OCI-LY1 (cell line): ENCODE results near the gene PDHX.

Source experiments
- H2AFZ ChIP-seq: fragments of 200-600 bp; sonication (generic), shearing (Covaris generic); 2 replicates; pipeline ENCODE4 v1.6.0; 2014; ENCODE audit warnings: antibody characterized with exemption, mild to moderate bottlenecking, low read length
- H3F3A ChIP-seq: fragments of 200-600 bp; sonication (generic), shearing (Covaris generic); 2 replicates; pipeline ENCODE4 v1.6.0; 2014; ENCODE audit warnings: mild to moderate bottlenecking, antibody characterized with exemption, low read length, moderate library complexity; ENCODE audit not compliant: insufficient read depth
- H3K27ac ChIP-seq: fragments of 200-600 bp; sonication (generic); 2 replicates; pipeline ENCODE4 v1.5.1; 2014; ENCODE audit warnings: low read length, mixed run types, mild to moderate bottlenecking, low read depth; ENCODE audit not compliant: poor library complexity, severe bottlenecking
- H3K27me3 ChIP-seq: fragments of 200-600 bp; sonication (generic); 2 replicates; pipeline ENCODE4 v1.6.0; 2014; ENCODE audit warnings: antibody characterized with exemption, mild to moderate bottlenecking, low read length, moderate library complexity; ENCODE audit not compliant: insufficient read depth
- H3K36me3 ChIP-seq: fragments of 200-600 bp; sonication (generic); 2 replicates; pipeline ENCODE4 v1.6.1; 2014; ENCODE audit warnings: mild to moderate bottlenecking, antibody characterized with exemption, low read length, moderate library complexity, mixed read lengths; ENCODE audit not compliant: insufficient read depth
- H3K4me1 ChIP-seq: fragments of 200-600 bp; sonication (generic); 2 replicates; pipeline ENCODE4 v1.5.1; 2014; ENCODE audit warnings: mild to moderate bottlenecking, low read length, moderate library complexity; ENCODE audit not compliant: insufficient read depth, severe bottlenecking
- H3K4me2 ChIP-seq: fragments of 200-600 bp; sonication (generic), shearing (Covaris generic); 2 replicates; pipeline ENCODE4 v1.6.1; 2014; ENCODE audit warnings: low read length
- H3K4me3 ChIP-seq: fragments of 200-600 bp; sonication (generic); 2 replicates; pipeline ENCODE4 v1.5.1; 2014; ENCODE audit warnings: low read length, low read depth, mild to moderate bottlenecking, mixed read lengths; ENCODE audit not compliant: poor library complexity, severe bottlenecking
- H3K79me2 ChIP-seq: fragments of 200-600 bp; shearing (Covaris generic); 2 replicates; pipeline ENCODE4 v1.6.1; 2016; ENCODE audit warnings: mixed run types, low read length, mixed read lengths; ENCODE audit not compliant: insufficient read depth
- H3K9ac ChIP-seq: fragments of 200-600 bp; sonication (generic), shearing (Covaris generic); 2 replicates; pipeline ENCODE4 v1.6.1; 2014; ENCODE audit warnings: mild to moderate bottlenecking, low read length, mixed read lengths
- H3K9me2 ChIP-seq: fragments of 200-600 bp; sonication (generic), shearing (Covaris generic); 2 replicates; pipeline ENCODE4 v1.6.1; 2014; ENCODE audit warnings: low read depth, mild to moderate bottlenecking, low read length, mixed read lengths
- H3K9me3 ChIP-seq: fragments of 200-600 bp; shearing (Covaris generic); 2 replicates; pipeline ENCODE4 v1.6.1; 2014; ENCODE audit warnings: low read length, mixed read lengths
- H4K20me1 ChIP-seq: fragments of 200-600 bp; sonication (generic), shearing (Covaris generic); 2 replicates; pipeline ENCODE4 v1.6.0; 2016; ENCODE audit warnings: mild to moderate bottlenecking, low read length; ENCODE audit not compliant: insufficient read depth
- EZH2 ChIP-seq: fragments of 200-600 bp; sonication (generic), shearing (Covaris generic); IDR thresholded peaks from 2 replicates; pipeline ENCODE4 v1.8.0; 2017; ENCODE audit warnings: borderline replicate concordance, mixed run types, mild to moderate bottlenecking, antibody characterized with exemption, low read length, moderate library complexity, mixed read lengths
- TF ChIP-seq, protein P1 (sequence below): fragments of 200-600 bp; sonication (generic), shearing (Covaris generic); IDR thresholded peaks from 2 replicates; pipeline ENCODE4 v1.5.1; 2017; ENCODE audit warnings: mild to moderate bottlenecking, antibody characterized with exemption, low read length, moderate library complexity, mixed read lengths

PDHX gene

DNA sequence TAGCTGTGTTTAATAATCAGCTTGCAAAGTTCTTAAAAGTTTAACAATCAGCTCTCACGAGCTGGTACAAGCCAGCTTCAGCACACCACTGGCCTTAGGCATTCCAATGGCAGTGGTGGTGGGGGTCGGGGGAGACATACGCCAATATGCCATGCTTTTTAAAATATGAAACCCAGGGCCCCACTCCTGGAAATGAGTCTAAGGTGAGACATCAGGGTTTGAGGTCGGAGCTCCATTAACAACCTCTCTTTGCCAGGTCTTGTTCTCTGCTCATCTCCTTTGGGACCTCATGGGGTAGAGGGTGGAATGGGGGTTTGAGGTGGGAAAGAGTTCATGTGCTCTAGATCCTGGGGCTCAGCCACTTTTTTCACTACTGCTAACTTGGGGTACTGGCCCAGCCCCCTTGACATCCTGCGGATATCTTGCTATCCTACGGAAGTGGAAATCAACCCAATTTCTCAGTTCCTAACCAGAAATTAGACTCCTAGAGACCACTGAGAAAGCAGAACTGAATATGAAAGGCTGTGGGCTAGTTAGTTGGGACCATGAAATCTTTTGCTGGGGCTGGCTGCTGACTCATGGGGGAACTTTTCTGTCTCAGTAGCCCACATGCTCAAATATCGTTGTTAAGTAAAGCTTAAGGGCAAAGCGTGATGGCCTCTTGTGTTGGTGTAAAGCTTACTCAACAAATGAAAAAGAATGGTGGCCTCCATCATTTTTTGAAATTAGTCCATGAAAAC, 90.1 kb downstream of the PDHX start:
- H3K4me2 ChIP-seq: no peak overlapping the region
- H3K9me3 ChIP-seq: no peaks in the 10 kb centered on the region
- no peaks in the 10 kb centered on the region for H3F3A ChIP-seq
- no peak overlapping the region for H3K27ac ChIP-seq
- H3K27me3 ChIP-seq: no peaks in the 10 kb centered on the region
- H3K79me2 ChIP-seq: no peaks in the 10 kb centered on the region
- no peaks in the 10 kb centered on the region for H3K9me2 ChIP-seq
- H3K4me3 ChIP-seq: no peak overlapping the region
- no peak overlapping the region for H2AFZ ChIP-seq
- no peak for TF ChIP-seq EZH2
- TF ChIP-seq, protein P1, sequence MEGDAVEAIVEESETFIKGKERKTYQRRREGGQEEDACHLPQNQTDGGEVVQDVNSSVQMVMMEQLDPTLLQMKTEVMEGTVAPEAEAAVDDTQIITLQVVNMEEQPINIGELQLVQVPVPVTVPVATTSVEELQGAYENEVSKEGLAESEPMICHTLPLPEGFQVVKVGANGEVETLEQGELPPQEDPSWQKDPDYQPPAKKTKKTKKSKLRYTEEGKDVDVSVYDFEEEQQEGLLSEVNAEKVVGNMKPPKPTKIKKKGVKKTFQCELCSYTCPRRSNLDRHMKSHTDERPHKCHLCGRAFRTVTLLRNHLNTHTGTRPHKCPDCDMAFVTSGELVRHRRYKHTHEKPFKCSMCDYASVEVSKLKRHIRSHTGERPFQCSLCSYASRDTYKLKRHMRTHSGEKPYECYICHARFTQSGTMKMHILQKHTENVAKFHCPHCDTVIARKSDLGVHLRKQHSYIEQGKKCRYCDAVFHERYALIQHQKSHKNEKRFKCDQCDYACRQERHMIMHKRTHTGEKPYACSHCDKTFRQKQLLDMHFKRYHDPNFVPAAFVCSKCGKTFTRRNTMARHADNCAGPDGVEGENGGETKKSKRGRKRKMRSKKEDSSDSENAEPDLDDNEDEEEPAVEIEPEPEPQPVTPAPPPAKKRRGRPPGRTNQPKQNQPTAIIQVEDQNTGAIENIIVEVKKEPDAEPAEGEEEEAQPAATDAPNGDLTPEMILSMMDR: no peak
- no peaks in the 10 kb centered on the region for H3K36me3 ChIP-seq
- H3K9ac ChIP-seq: no peak overlapping the region
- no peaks in the 10 kb centered on the region for H4K20me1 ChIP-seq
- no peaks in the 10 kb centered on the region for H3K4me1 ChIP-seq

DNA sequence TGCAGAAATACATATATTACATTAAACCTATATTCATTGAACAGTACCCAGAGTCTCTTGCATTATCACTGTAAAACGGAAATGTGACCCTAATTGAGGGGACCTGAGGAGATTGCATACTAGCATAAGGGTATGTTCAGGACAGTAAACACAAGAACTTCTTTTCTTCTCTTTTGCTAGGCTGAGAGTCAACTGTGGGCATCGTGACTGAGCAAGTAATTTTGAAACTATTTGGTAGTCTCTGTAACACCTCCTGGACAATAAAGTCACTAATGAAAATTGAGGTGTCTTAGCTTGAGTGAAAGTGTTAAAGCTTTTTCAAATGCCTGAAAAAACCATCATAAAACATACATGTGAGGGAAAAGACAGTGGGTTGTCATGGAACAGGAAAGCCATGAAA, 90.9 kb downstream of the PDHX start:
- Histone ChIP-seq H3K9me3 (no peaks in the 10 kb centered on the region), H2AFZ (no peak overlapping the region), H3K36me3 (no peaks in the 10 kb centered on the region), H3K4me2 (no peak overlapping the region), H4K20me1 (no peaks in the 10 kb centered on the region), H3K4me1 (no peaks in the 10 kb centered on the region), H3K79me2 (no peaks in the 10 kb centered on the region), H3F3A (no peaks in the 10 kb centered on the region), H3K27ac (no peak overlapping the region), H3K27me3 (no peaks in the 10 kb centered on the region), H3K9ac (no peak overlapping the region), H3K4me3 (no peak overlapping the region), H3K9me2 (no peaks in the 10 kb centered on the region)
- TF ChIP-seq, protein P1: no peak
- TF ChIP-seq EZH2: no peak

DNA sequence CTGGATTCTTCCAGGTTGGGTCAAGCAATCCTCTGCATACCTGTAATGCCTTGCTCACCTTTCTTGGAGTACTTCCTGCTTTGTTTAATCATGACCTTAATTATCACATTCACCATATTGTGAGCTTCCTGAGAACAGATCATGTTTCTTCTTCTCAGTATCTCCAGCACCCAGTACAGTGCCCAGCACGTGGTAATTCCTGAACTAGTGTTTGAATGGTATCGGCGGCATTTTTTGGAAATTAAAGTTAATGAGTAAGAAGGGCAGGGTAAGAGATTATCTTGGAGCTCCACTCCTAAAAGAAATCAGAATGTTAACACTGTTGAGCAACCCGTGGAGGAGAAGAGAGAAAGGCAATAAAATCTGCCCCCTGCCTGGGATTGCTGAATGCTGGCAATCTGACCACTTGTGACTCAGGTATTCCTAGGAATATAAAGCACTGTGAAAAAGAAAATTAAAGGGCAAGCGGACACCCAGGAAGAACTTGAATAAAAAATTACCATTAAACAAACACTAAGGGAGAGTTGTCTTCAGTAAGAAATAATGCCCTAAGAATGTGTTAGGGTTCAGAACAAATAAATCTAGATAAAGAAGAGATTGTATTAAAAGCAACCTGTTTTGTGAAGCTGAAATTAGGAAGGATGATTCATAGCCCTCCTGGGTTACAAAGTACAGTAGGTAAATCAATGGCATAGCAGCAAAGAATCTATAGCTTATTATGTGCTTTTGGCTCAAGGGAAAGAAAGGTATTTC, 92.9 kb downstream of the PDHX start:
- Histone ChIP-seq H3K36me3 (no peaks in the 10 kb centered on the region), H3K9me2 (no peaks in the 10 kb centered on the region), H3K27ac (no peak overlapping the region), H4K20me1 (no peaks in the 10 kb centered on the region), H3K27me3 (no peaks in the 10 kb centered on the region), H3F3A (no peaks in the 10 kb centered on the region), H3K4me1 (no peaks in the 10 kb centered on the region), H3K9ac (no peak overlapping the region), H3K79me2 (no peaks in the 10 kb centered on the region), H3K4me2 (no peak overlapping the region), H2AFZ (no peak overlapping the region), H3K4me3 (no peak overlapping the region), H3K9me3 (no peaks in the 10 kb centered on the region)
- TF ChIP-seq, protein P1: no peak
- TF ChIP-seq EZH2: no peak
